GM21528 (cell line): Measurements from ENCODE around the gene NHERF2.
"Not testable (repeated sequence)": the region's sequence is repeated elsewhere in the genome, so short reads cannot be mapped to it uniquely, and the experiment has no call there.

Source experiments
- ATAC-seq: cut with Tn5 transposase; IDR thresholded peaks from one replicate; pipeline ENCODE4 v1.9.1; 2021; ENCODE audit warnings: mild to moderate bottlenecking, moderate library complexity; ENCODE audit not compliant: unreplicated experiment, low FRiP score

Gene NHERF2

DNA sequence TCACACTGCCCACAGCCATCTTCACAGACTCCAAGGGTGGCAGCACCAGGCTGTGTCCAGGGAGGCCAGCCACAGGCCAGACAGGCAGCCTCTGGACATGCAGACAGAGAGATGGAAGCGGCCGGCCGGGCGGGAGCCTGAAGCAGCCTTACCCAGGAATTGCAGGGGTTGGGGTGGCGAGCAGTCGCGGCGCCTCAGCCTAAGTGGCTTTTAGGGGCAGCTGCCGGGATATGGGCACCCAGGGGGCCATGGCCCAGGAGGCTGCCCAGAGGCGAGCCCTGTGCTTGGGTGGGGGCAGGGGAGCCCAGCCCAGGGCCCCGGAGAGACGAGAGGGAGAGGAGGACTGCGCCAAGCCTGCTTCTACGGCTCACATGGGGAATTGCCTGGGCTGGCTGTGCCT is 1.5 kb upstream of the NHERF2 start:
- ATAC-seq, result no peak

DNA sequence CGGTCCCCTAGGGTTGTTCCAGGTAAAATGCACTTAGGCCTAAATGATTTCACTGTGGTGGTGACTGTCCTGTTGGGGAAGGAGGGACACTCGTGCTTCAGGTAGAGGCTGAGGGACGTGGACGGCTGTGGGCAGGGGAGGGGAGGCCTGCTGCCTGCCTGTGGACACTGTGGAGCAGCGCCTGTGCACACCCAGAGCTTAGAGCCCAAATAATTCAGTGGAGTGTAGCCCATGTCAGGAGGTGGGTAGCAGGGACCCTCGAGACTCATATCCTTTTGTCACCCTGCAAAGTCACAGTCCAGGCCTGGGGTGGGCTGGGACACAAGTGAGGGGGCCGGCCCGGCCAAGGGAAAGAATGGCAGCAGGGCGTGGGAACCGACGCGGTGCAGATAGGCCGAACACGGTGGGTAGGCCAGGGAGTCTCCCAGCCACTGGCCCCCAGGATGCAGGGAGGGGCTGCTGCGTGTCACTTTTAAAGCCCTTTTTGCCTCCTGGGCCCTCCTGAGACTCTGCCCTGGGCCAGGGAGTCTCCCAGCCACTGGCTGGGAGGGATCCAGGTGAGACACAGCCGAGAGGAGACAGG is 733 bp upstream of the NHERF2 start:
- no peak for ATAC-seq

DNA sequence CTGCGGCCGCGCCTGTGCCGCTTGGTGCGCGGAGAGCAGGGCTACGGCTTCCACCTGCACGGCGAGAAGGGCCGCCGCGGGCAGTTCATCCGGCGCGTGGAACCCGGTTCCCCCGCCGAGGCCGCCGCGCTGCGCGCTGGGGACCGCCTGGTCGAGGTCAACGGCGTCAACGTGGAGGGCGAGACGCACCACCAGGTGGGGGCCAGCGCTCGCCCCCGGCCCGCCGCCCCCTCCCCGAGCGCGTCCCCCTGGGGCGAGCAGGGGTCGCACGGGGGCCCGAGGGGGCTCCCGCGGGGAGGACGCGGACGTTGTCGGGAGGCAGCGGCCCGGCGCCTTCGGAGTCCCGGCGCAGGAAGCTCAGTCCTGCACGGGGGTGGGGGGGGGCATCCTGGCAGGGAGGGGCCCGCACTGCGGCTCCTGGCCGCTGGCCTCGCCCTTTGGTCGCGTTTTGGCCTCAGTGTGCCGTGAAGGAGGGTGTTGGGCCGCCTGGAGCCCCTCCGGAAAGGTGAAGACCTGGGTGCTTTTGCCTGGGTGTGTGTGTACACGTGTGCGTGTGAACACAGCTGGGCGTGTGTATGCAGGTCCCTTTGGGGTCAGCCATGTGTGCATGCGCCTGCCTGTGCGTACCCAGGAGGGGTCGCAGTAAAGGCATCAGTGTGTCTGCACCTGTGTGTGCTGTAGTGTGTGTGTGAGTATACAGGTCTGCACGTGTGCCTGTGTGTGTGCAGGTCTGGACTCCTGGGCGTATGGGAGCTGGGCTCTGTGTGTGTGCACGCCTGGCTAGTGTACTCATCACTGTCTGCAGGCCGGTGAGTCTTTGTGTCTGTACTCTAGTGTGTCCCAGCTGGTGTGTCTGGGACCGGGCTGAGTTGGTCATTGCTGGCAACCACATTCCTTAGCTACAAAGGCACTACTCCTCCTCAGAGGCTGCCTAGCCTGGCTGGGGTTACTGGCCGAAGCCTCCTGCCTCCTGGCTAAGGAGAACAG is 615 bp downstream of the NHERF2 start:
- ATAC-seq, result no peak

DNA sequence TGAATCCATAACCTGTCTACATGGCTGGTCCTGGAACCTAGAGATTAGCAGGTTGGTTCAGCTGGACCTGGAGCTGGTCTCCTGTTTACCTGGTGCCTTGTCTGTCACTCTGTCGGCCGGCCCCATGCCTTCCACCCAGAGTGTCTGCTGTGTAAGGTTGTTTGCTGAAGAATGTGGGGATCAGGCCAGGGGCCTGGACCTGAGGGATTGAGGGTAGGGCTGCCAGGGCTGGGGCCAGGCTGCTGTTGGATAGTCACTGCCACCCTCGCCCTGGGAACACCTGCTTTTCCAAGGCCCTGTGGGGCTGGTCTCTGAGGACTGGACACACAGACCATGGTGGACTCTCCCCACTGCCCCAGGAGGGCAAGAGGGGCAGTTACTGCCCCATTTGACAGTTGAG is 1.4 kb downstream of the NHERF2 start:
- no peak for ATAC-seq

GRCh38 chr16:2028620-2029220 is 2.0 kb downstream of the NHERF2 start:
- no peak for ATAC-seq

DNA sequence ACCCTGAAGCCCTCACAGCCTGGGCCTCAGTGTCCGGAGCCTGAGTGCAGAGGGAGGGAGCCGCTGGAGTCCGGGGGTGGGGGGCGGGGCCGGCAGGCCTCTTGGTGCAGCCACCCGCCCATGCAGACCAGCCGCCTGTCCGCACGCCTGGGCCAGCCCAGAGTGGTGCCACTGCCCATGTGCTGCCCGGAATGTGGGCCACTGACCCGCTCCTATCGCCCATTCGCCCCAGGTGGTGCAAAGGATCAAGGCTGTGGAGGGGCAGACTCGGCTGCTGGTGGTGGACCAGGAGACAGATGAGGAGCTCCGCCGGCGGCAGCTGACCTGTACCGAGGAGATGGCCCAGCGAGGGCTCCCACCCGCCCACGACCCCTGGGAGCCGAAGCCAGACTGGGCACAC is 2.6 kb downstream of the NHERF2 start:
- no peak for ATAC-seq

DNA sequence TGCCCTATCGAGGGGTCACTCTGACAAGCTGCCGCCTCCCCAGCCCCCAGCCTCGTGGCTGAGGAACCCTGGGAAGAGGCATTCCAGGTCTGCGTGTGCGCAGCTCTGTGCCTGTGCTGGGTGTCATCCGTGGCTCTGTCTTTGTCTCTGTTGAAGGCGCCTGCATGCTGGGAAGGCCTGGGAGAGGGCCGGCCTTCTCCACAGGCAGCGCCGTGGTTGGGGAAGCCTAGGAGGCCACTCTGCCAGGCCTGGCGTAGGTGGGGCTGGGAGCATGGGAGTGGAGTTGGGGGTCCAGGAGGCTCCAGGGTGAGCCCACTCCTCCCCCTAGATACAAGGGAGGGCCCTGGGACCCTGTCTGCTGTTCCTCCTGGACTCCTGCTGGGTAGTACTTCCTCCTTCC is 3.3 kb downstream of the NHERF2 start:
- no peak for ATAC-seq

DNA sequence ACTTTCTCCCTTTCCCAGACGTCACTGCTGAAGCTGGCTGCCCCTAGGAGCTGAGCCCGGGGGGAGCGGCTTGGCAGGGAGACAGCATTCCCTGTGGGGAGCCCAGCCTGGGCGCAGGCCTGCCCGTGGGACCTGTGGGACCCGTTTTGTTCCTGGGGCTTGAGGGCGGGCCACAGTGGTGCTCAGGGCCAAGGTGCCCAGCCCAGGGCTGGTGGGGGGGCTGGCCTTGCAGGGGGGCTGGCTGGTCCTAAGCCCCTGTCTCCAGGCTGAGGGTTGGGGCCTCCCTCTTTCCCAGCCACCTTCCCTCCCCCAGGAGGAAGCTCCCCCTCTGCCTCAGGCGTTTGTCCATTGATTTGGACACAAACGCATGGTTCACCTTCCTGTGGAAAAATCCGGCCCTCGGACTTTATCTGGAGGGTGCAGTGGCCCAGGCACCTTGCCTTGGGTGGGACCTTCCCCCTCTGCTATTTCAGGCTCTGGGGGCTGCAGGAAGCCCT is 4.4 kb downstream of the NHERF2 start:
- no peak for ATAC-seq

- ATAC-seq, result no peak
Measured at GRCh38 chr16:2032285-2033056, 5.8 kb downstream of the NHERF2 start.

DNA sequence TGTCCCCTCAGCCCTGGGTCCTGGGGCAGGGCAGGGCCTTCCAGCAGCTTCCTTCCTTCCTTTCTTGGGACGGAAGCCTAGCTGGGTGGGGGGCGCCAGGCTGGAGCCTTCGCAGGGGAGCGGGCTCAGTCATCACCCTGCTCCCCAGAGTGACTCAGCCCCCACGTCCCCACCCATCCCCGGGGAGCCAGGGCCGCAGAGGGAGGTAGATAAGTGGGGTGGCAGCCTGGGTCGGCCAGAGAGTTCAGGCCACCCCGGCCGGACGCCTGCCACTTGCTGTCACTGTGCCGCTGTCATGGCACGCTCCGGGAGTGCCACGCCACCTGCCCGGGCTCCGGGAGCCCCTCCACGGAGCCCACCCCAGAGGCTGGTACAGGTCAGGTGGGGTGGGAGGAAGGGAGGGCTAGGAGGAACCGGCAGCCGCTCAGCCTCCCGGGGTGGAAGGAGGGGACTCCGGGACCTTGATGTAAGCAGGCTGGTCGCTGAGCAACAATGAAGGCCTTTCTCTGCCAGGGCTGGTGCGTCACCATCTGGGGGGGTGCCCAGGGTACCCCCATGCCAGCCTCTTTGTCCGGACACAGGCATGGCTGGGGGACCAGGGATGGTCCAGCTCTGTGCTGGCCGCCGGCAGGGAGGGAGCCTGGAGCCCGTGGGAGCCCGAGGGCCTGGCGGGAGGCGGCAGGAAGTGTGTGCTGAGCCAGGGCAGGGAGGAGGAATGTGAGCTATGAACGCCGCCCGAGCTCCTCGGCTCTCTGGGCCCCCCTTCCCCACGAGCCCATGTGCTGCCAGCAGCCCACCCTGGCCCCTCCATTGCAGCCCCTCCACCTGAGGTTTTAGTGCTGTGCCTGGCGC is 6.6 kb downstream of the NHERF2 start:
- no peak for ATAC-seq

- not testable (repeated sequence) for ATAC-seq
Measured at GRCh38 chr16:2033909-2034695, 7.4 kb downstream of the NHERF2 start.

DNA sequence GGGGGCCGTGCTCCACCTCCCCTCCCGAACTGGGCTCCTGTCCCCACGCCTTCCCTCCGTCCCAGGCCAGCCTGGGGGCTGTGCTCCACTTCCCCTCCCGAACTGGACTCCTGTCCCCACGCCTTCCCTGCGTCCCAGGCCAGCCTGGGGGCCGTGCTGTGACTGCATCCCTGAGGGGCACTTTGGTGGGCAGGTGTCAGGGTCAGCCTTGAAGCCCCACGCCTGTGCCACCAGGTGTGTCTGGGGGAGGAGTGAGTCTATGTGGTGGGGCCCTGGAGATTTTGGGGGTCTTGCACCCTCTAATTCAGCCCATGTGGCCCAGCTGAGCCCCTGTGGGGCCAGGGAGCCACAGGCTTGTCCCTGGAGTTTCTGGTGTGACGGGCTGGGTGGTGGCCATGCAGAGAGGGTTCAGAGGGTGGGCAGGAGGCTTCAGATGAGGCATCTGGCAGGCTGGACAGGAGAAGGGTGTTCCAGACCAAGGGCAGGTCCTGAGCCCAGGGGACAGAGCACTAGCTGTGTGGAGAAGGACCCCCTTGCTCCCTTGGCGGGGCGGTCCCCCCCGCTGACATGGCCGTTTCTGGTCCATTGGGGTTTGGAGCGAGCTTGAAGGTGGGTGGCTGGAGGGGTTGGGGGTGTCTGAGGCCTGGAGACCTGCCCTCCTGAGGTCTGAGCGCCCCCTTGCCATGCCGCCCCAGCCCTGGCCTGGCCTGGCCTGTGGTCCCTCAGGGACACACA is 8.2 kb downstream of the NHERF2 start:
- ATAC-seq, result no peak

GRCh38 chr16:2035431-2036199 is 8.9 kb downstream of the NHERF2 start:
- no peak for ATAC-seq

- no peak for ATAC-seq
Measured at GRCh38 chr16:2036200-2036966, 9.7 kb downstream of the NHERF2 start.

GRCh38 chr16:2037115-2037514 is 10.4 kb downstream of the NHERF2 start:
- no peak for ATAC-seq

DNA sequence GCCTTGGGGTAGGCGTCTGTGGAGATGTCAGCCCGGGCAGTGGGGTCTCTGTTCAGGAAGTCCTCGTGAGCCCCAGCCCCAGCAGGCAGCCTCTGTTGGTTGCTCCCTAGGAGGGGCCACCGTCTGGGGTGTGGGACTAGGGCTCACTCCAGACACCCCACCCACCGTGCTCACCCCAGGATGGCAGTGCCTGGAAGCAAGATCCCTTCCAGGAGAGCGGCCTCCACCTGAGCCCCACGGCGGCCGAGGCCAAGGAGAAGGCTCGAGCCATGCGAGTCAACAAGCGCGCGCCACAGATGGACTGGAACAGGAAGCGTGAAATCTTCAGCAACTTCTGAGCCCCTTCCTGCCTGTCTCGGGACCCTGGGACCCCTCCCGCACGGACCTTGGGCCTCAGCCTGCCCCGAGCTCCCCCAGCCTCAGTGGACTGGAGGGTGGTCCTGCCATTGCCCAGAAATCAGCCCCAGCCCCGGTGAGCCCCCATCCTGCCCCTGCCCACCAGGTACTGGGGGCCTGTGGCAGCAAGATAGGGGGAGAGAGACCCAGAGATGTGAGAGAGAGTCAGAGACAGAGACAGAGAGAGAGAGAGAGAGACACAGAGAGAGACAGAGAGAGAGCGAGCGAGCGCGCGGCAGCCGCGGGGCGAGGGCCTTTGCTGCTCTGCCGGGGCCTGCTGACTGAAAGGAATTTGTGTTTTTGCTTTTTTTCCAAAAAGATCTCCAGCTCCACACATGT is 11.1 kb downstream of the NHERF2 start:
- no peak for ATAC-seq
